ENCODE results near the gene KCNH6.

DNA sequence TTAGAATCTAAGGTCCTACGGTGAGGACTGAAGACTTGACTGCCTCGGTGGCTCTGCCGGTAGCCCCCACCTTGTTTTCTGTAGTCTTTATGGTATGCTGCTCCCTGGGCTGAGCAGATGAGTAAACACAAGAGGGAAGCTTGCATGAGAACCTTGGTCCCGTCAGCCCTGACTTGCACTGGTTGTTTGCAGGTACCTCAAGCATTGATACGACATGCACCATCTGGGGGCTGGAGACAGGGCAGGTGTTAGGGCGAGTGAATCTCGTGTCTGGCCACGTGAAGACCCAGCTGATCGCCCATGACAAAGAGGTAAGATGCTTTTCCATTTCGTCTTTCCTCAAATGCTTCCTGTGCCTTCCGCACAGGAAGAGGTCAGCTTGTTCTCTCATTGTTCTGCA is 56.5 kb downstream of the KCNH6 start:
- TF ChIP-seq POLR2A (IDR thresholded peaks at IDR 0.05; ENCODE audit: low read depth, low read length), result no peak
- no peak for TF ChIP-seq POLR2AphosphoS5 (IDR thresholded peaks at IDR 0.05; ENCODE audit: low read depth, low read length)
- no peak for TF ChIP-seq TAF1 (IDR thresholded peaks at IDR 0.05; ENCODE audit: borderline replicate concordance, low read depth, low read length)
